HEK293T (cell line): ENCODE data around the gene BNIP5.

Experiments used
- CTCF ChIA-PET: fragments of 350-600 bp; formaldehyde crosslinking; extraction: SDS; loops from one replicate; lab custom pipeline; 2021; ENCODE audit warnings: antibody characterized with exemption, inconsistent platforms; lab: Yijun Ruan, JAX
- POLR2A ChIA-PET: fragments of 350-600 bp; formaldehyde crosslinking; extraction: SDS; loops from one replicate; lab custom pipeline; 2020; ENCODE audit warnings: antibody characterized with exemption, inconsistent platforms; lab: Yijun Ruan, JAX
- DNase-seq: peaks from one replicate; pipeline ENCODE4 v3.0.0; 2012; ENCODE audit warnings: mixed read lengths; ENCODE audit errors: extremely low spot score
- ARNT ChIP-seq: fragments of 450-650 bp; IDR thresholded peaks from 2 replicates; pipeline ENCODE4 v1.6.1; 2017; ENCODE audit warnings: mild to moderate bottlenecking
- BHLHE40 ChIP-seq: fragments of 450-650 bp; IDR thresholded peaks from 2 replicates; pipeline ENCODE4 v1.6.1; 2016; ENCODE audit warnings: mild to moderate bottlenecking, moderate library complexity, borderline replicate concordance
- CTBP1 ChIP-seq: fragments of 450-650 bp; IDR thresholded peaks from 2 replicates; pipeline ENCODE4 v1.6.1; 2016; ENCODE audit warnings: borderline replicate concordance
- ELF4 ChIP-seq: fragments of 450-650 bp; IDR thresholded peaks from 2 replicates; pipeline ENCODE4 v1.6.1; 2017; ENCODE audit warnings: antibody characterized with exemption
- FOXA1 ChIP-seq: fragments of 450-650 bp; IDR thresholded peaks from 2 replicates; pipeline ENCODE4 v1.6.1; 2016; ENCODE audit warnings: mild to moderate bottlenecking
- FOXK2 ChIP-seq: fragments of 450-650 bp; IDR thresholded peaks from 2 replicates; pipeline ENCODE4 v1.6.1; 2016; ENCODE audit warnings: mild to moderate bottlenecking
- FOXM1 ChIP-seq: fragments of 450-650 bp; IDR thresholded peaks from 2 replicates; pipeline ENCODE4 v1.6.1; 2017; ENCODE audit warnings: mild to moderate bottlenecking, borderline replicate concordance
- HDGF ChIP-seq: fragments of 450-650 bp; IDR thresholded peaks from 2 replicates; pipeline ENCODE4 v1.6.1; 2017; ENCODE audit warnings: antibody characterized with exemption, borderline replicate concordance
- L3MBTL2 ChIP-seq: fragments of 450-650 bp; conservative IDR thresholded peaks from 2 replicates; pipeline ENCODE4 v1.6.1; 2016; ENCODE audit warnings: mild to moderate bottlenecking
- LEF1 ChIP-seq: fragments of 450-650 bp; IDR thresholded peaks from 2 replicates; pipeline ENCODE4 v1.6.1; 2017; ENCODE audit warnings: mild to moderate bottlenecking, borderline replicate concordance
- NFRKB ChIP-seq: fragments of 450-650 bp; IDR thresholded peaks from 2 replicates; pipeline ENCODE4 v1.6.1; 2016; ENCODE audit warnings: mild to moderate bottlenecking, moderate library complexity
- SP1 ChIP-seq: fragments of 450-650 bp; IDR thresholded peaks from 2 replicates; pipeline ENCODE4 v1.6.1; 2017
- SUZ12 ChIP-seq: fragments of 450-650 bp; IDR thresholded peaks from 2 replicates; pipeline ENCODE4 v1.6.1; 2016; ENCODE audit warnings: mild to moderate bottlenecking
- TARDBP ChIP-seq: fragments of 450-650 bp; IDR thresholded peaks from 2 replicates; pipeline ENCODE4 v1.6.1; 2016
- ZNF384 ChIP-seq: fragments of 450-650 bp; IDR thresholded peaks from 2 replicates; pipeline ENCODE4 v1.6.1; 2016
- TF ChIP-seq, protein P1 (sequence below): fragments of 450-650 bp; IDR thresholded peaks from 2 replicates; pipeline ENCODE4 v1.6.1; 2016

Gene BNIP5

DNA sequence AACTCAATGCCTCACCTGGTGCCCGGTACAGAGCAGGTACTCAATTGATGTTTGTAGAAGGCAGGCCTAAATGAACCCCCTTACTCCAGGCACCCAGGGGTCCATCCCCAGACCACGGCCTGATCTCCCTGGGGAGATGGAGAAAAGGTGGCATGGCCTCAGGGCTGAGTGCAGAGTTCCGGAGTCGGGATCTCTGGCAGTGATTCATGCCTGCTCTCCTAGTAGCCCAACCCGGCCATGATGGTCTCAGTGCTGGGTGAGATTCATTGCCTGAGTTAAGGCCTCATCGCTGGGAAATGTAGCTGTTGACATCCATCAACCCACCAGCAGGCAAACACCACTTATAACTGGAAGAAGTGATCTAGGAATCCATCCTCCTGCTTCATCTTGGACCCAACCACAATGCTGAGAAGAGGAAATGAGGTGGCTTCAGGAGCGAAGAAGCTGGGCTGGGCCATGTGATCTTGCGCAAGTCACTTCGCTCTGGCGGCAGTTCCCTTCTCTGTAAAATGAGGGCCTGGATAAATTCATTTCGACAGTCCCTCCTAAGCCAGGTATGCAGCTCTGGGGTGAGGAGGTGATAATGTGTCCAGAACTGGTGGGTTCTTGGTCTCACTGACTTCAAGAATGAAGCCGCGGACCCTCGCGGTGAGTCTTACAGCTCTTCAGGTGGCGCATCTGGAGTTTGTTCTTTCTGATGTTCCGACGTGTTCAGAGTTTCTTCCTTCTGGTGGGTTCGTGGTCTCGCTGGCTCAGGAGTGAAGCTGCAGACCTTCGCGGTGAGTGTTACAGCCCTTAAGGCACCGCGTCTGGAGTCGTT lies 26.1 kb upstream of the BNIP5 start:
- no peak for DNase-seq
- ChIA-PET CTCF (interaction anchor here (0.8 kb wide), 1 partner anchor 61 kb away, joined by 5 read pairs; no protein-coding TSS in a partner anchor), POLR2A (no interaction called here)
- TF ChIP-seq SP1 = no peak
- TF ChIP-seq NFRKB = no peak
- no peak for TF ChIP-seq SUZ12
- no peak for TF ChIP-seq ZNF384
- no peak for TF ChIP-seq HDGF
- no peak for TF ChIP-seq BHLHE40
- TF ChIP-seq, protein P1, sequence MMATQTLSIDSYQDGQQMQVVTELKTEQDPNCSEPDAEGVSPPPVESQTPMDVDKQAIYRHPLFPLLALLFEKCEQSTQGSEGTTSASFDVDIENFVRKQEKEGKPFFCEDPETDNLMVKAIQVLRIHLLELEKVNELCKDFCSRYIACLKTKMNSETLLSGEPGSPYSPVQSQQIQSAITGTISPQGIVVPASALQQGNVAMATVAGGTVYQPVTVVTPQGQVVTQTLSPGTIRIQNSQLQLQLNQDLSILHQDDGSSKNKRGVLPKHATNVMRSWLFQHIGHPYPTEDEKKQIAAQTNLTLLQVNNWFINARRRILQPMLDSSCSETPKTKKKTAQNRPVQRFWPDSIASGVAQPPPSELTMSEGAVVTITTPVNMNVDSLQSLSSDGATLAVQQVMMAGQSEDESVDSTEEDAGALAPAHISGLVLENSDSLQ = no peak
- no peak for TF ChIP-seq TARDBP
- no peak for TF ChIP-seq FOXM1

DNA sequence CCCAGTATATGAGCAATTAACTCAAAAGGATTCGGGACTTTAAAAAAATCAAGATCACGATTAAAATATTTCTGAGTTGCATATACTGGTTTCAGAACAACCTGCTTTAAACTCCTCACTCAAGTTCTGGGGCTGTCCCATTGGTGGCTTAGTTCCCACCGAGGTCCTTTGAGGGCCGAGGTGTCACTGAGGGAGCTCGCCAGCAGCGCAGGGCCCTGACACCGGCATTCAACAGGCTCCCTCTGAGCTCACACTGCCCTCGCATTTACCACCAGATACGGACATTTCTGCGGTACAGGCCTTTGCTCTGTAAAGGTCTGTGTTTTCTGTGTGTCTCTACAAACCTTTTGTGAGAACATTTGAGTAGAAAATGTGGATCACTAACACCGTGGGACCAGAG lies 24.4 kb upstream of the BNIP5 start:
- CTCF ChIA-PET = interaction anchor here (1.0 to 2.6 kb wide), 3 partner anchors 14 to 237 kb away, joined by 3 to 12 read pairs (median 6); no protein-coding TSS in a partner anchor
- TF ChIP-seq SP1 (no peak), L3MBTL2 (no peak), FOXK2 (no peak), SUZ12 (no peak), TARDBP (no peak), BHLHE40 (no peak), FOXM1 (no peak), FOXA1 (no peak), ARNT (no peak), ELF4 (no peak), NFRKB (no peak), LEF1 (no peak), ZNF384 (no peak), CTBP1 (no peak), HDGF (no peak)
- TF ChIP-seq, protein P1 = no peak
- no peak for DNase-seq

DNA sequence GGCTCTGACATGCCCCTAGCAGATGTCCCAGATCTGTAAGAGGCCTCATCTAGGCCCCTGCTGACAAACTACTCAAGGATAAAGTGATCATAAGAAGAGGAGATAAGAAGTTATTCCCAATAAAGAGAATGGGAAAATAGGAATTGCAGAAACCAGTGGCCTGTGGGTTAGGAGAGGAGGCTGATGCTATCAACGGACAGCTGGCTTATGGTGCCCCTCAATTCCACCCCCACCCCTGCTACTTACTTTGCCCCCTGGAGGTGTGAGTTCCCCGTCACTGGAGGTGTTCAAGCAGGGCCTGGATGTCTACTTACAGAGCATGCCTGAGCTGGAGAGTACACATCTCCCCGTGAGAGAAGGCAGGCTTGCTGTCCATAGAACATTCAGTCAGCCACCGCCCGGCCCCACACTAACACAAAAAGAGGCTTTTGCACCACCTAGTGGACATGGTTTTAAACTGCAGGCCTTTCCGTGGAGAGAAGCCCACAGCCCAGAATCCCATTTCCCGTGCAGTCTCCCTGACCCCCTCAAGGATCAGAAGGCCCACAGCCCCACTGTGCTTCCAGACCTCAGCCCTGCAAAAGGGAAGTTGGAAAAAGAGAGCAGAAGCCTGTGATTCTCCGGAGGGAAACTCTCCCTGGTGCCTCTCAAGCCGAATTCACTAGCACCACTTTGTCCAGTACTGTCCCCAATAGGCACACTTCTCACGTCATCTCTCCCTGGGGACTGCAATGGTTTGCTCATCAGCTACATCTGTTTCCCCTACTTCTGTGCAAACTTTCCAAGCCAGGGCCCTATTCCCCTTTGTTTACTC lies 23.8 kb upstream of the BNIP5 start:
- DNase-seq = peak; percentile 87
- CTCF ChIA-PET = interaction anchor here (1.0 to 2.6 kb wide), 5 partner anchors 19 to 622 kb away, joined by 3 to 12 read pairs (median 4); partner anchors contain the start of gene BNIP5
- POLR2A ChIA-PET = no interaction called here
- TF ChIP-seq L3MBTL2 (no peak), ELF4 (no peak), HDGF (no peak), ARNT (no peak), LEF1 (no peak), FOXK2 (no peak), CTBP1 (no peak), BHLHE40 (no peak), FOXA1 (no peak)
- TF ChIP-seq, protein P1 = no peak

More for the DNA sequence above, 24.4 kb upstream of the BNIP5 start:
- POLR2A ChIA-PET = no interaction called here

DNA sequence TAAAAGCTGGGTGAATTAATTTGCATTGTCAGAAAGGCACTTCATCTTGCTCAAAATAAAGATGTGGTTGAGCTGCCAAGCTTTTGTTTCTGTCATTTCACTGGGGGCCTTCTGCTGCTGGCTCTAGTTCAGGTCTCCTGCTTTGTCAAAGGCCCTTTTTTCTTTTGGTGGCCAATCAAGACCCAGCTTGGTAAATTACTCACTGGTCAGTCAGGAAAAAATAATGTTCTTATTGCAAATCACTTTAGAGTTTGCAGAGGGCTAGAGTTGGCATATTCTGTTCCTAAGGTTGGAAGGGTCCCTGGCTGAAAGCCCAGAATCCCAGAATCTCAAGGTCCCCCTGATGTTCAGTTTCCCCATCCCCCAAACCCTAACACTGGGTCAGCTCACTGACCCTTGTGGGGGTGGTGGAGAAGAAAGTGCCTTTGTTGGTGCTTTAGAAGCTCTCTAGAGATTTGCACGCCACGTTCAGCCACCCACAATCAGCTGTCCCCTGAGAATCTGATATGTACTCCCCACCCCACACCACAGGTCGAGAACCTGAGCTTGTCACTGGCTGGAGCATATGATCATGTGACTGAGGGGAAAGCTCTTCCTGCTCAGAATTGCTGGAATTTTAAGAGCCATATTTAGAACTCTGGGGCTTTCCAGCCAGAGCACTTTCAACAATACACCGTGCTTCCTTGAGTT lies 21.7 kb upstream of the BNIP5 start:
- TF ChIP-seq, protein P1 = no peak
- TF ChIP-seq FOXK2 = no peak
- DNase-seq = no peak
- CTCF ChIA-PET = interaction anchor here (0.8 to 1.6 kb wide), 3 partner anchors 12 to 56 kb away, joined by 3 to 7 read pairs (median 3); no protein-coding TSS in a partner anchor
- POLR2A ChIA-PET = no interaction called here

DNA sequence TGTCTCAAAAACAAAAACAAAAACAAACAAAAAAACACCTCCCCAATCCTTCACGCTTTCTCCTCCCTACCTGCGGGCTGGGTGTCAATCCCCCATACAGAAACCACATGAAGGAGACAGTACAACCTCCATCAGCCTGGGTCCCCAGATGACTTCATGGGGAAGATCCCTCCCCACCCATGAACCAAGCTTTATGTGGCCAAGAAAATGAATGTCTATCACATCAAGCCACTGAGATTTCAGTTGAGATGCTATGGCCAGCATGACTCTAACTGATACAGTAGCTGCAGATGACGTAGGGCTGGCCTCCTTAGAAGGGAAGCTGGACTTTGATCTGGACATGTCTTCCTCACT lies 21.2 kb upstream of the BNIP5 start:
- no peak for DNase-seq
- no peak for TF ChIP-seq FOXA1
- TF ChIP-seq FOXM1 = no peak
- no peak for TF ChIP-seq FOXK2
- TF ChIP-seq ZNF384 = no peak
- TF ChIP-seq L3MBTL2 = no peak
- TF ChIP-seq CTBP1 = no peak
- no peak for TF ChIP-seq ELF4
- TF ChIP-seq HDGF = no peak
- TF ChIP-seq ARNT = no peak
- TF ChIP-seq, protein P1 = no peak
- TF ChIP-seq SUZ12 = no peak
- TF ChIP-seq BHLHE40 = no peak
- TF ChIP-seq LEF1 = no peak
- no peak for TF ChIP-seq SP1
- TF ChIP-seq TARDBP = no peak
- CTCF ChIA-PET = interaction anchor here (0.8 to 1.6 kb wide), 3 partner anchors 12 to 55 kb away, joined by 3 to 7 read pairs (median 3); no protein-coding TSS in a partner anchor
- POLR2A ChIA-PET = interaction anchor here (0.9 kb wide), 1 partner anchor 65 kb away, joined by 3 read pairs; no protein-coding TSS in a partner anchor
